GM23338 (cell line): ENCODE measurements around the gene AFTPH. TPM values are rescaled to one million over a fixed set of nuclear protein-coding genes. Genes with fewer than 3 reads are reported as not detected.

Source experiments
- ATAC-seq: fragments of 200-7000 bp; cut with Tn5 transposase; 3 replicates; pipeline ENCODE4 v1.9.1; 2020
- DNase-seq: peaks from one replicate; pipeline ENCODE4 v3.0.0-alpha.2; 2015; ENCODE audit warnings: low spot score
- H2AFZ ChIP-seq: fragments of 200-600 bp; sonication (generic); 2 replicates; pipeline ENCODE4 v1.8.0; 2016; ENCODE audit warnings: antibody characterized with exemption, mild to moderate bottlenecking, moderate library complexity
- H3F3A ChIP-seq: fragments of 200-600 bp; sonication (generic); replicated peaks from 2 replicates; pipeline ENCODE4 v1.8.0; 2017; ENCODE audit warnings: antibody characterized with exemption, mixed run types, low read depth
- H3K27ac ChIP-seq: fragments of 200-600 bp; sonication (generic); 2 replicates; pipeline ENCODE4 v1.6.1; 2016; ENCODE audit warnings: low read depth
- H3K27me3 ChIP-seq: fragments of 200-600 bp; sonication (generic); 2 replicates; pipeline ENCODE4 v1.8.0; 2016; ENCODE audit warnings: mild to moderate bottlenecking, mixed run types, moderate library complexity; ENCODE audit not compliant: insufficient read depth
- H3K36me3 ChIP-seq: fragments of 200-600 bp; sonication (generic); 2 replicates; pipeline ENCODE4 v1.8.0; 2016; ENCODE audit warnings: mild to moderate bottlenecking; ENCODE audit not compliant: insufficient read depth
- H3K4me1 ChIP-seq: fragments of 200-600 bp; sonication (generic); 2 replicates; pipeline ENCODE4 v1.8.0; 2016; ENCODE audit warnings: mild to moderate bottlenecking, moderate library complexity; ENCODE audit not compliant: insufficient read depth
- H3K4me2 ChIP-seq: fragments of 200-600 bp; sonication (generic); 2 replicates; pipeline ENCODE4 v1.7.1; 2017; ENCODE audit warnings: mixed run types
- H3K4me3 ChIP-seq: fragments of 200-600 bp; sonication (generic); 2 replicates; pipeline ENCODE4 v1.6.1; 2016; ENCODE audit warnings: mixed run types
- H3K79me2 ChIP-seq: fragments of 200-600 bp; sonication (generic); replicated peaks from 2 replicates; pipeline ENCODE4 v1.8.0; 2017; ENCODE audit warnings: mild to moderate bottlenecking; ENCODE audit not compliant: insufficient read depth
- H3K9me2 ChIP-seq: fragments of 200-600 bp; sonication (generic); 2 replicates; pipeline ENCODE4 v1.8.0; 2017; ENCODE audit not compliant: insufficient read depth
- H4K20me1 ChIP-seq: fragments of 200-600 bp; sonication (generic); replicated peaks from 2 replicates; pipeline ENCODE4 v1.8.0; 2017; ENCODE audit warnings: mild to moderate bottlenecking; ENCODE audit not compliant: insufficient read depth
- H3K27ac Mint-ChIP-seq: 2 replicates; pipeline ENCODE4 v1.8.0; 2020; ENCODE audit warnings: inconsistent platforms, mild to moderate bottlenecking, moderate library complexity, mixed read lengths
- H3K27me3 Mint-ChIP-seq: 3 replicates; pipeline ENCODE4 v1.8.0; 2022; ENCODE audit warnings: low read depth, mild to moderate bottlenecking, moderate library complexity, mixed read lengths, inconsistent platforms; ENCODE audit not compliant: insufficient read depth, poor library complexity
- H3K36me3 Mint-ChIP-seq: 3 replicates; pipeline ENCODE4 v1.8.0; 2021; ENCODE audit warnings: low read depth, mild to moderate bottlenecking, inconsistent platforms, moderate library complexity, mixed read lengths
- H3K4me1 Mint-ChIP-seq: 3 replicates; pipeline ENCODE4 v1.8.0; 2020; ENCODE audit warnings: mild to moderate bottlenecking, inconsistent platforms, mixed read lengths
- H3K4me3 Mint-ChIP-seq: 3 replicates; pipeline ENCODE4 v1.8.0; 2021; ENCODE audit warnings: moderate library complexity, mild to moderate bottlenecking, inconsistent platforms, mixed read lengths
- H3K9me3 Mint-ChIP-seq: 3 replicates; pipeline ENCODE4 v1.8.0; 2020; ENCODE audit warnings: moderate library complexity, mild to moderate bottlenecking, inconsistent platforms, mixed read lengths
- CREB1 ChIP-seq: fragments of 250-450 bp; sonication (Bioruptor Pico); IDR thresholded peaks from 2 replicates; pipeline ENCODE4 v1.5.0; 2020; ENCODE audit warnings: low read depth, mild to moderate bottlenecking, moderate library complexity
- EZH2 ChIP-seq: fragments of 200-600 bp; sonication (generic); IDR thresholded peaks from one replicate; pipeline ENCODE4 v1.8.0; 2017; ENCODE audit warnings: antibody characterized with exemption, mild to moderate bottlenecking, low read depth; ENCODE audit not compliant: unreplicated experiment
- EZH2phosphoT487 ChIP-seq: fragments of 200-600 bp; sonication (generic); IDR thresholded peaks from one replicate; pipeline ENCODE4 v1.8.1; 2018; ENCODE audit warnings: antibody characterized with exemption; ENCODE audit not compliant: unreplicated experiment
- JUNB ChIP-seq: IDR thresholded peaks from one replicate; pipeline ENCODE4 v1.6.1; 2016; ENCODE audit warnings: antibody characterized with exemption; ENCODE audit not compliant: unreplicated experiment
- POLR2AphosphoS5 ChIP-seq: IDR thresholded peaks from 2 replicates; pipeline ENCODE4 v1.6.1; 2016; ENCODE audit warnings: antibody characterized with exemption, low read depth
- ZNF114 ChIP-seq: fragments of 250-450 bp; sonication (Bioruptor Pico); IDR thresholded peaks from 2 replicates; pipeline ENCODE4 v1.5.0; 2020; ENCODE audit warnings: mild to moderate bottlenecking, moderate library complexity
- ZNF331 ChIP-seq: fragments of 250-450 bp; sonication (Bioruptor Pico); IDR thresholded peaks from 2 replicates; pipeline ENCODE4 v1.5.0; 2020; ENCODE audit warnings: low read depth, mild to moderate bottlenecking, moderate library complexity
- polyA plus RNA-seq: library from polyadenylated mRNA; unstranded; fragments of >200 nt; fragmentation: Nextera tagmentation; extraction: Ambion mirVana; gene quantifications from 2 replicates; pipeline ENCODE4 v1.2.1, GENCODE V29; 2016
- total RNA-seq: library from RNA; depleted of rRNA; stranded (reverse); fragments of >200 nt; shearing (Covaris generic); gene quantifications from 2 replicates; pipeline ENCODE4 v1.2.3, GENCODE V29; 2014
- TF ChIP-seq, protein P1 (sequence below), 2 experiments: fragments of 200-600 bp in 1 of 2; sonication (generic) in 1 of 2; conservative IDR thresholded peaks; 2 replicates each; pipeline versions ENCODE4 v1.5.1 to v1.6.1; 2016 to 2017; ENCODE audit warnings: antibody characterized with exemption in 2 of 2, low read depth in 2 of 2, mild to moderate bottlenecking in 2 of 2, moderate library complexity in 1 of 2
- TF ChIP-seq, protein P2 (sequence below): IDR thresholded peaks from one replicate; pipeline ENCODE4 v1.6.1; 2018; ENCODE audit warnings: antibody characterized with exemption; ENCODE audit not compliant: unreplicated experiment
- TF ChIP-seq, protein P3 (sequence below): IDR thresholded peaks from 2 replicates; pipeline ENCODE4 v1.6.1; 2016; ENCODE audit warnings: antibody characterized with exemption
- TF ChIP-seq, protein P4 (sequence below): fragments of 250-450 bp; sonication (Bioruptor Pico); IDR thresholded peaks from 2 replicates; pipeline ENCODE4 v1.5.0; 2020; ENCODE audit warnings: mild to moderate bottlenecking, moderate library complexity

AFTPH gene
- total and polyA plus RNA-seq, 2 experiments from 2014 or later: 14.9 to 20.6 TPM

DNA sequence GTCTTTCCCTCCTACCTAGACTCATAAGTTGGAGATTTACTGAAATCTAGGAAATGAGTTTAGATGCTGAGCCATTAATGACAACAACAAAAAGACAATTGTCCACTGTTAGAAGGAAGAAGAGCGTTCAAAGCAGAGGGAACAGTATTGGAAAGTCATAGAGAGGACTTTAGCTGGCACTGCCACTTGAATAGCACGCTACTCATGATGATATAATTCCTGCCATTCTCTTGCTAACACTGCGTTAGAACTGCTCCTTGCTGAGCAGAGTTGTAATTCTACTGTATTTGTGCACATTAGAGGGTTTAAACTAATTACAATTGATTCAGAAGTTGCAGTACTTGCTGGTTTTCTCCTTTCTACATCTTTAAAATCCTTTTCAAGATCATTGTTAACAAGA lies 9.0 kb upstream of the AFTPH start:
- Histone ChIP-seq H3K27me3 (no peaks in the 10 kb centered on the region), H3K9me2 (no peaks in the 10 kb centered on the region), H3K4me1 (no peaks in the 10 kb centered on the region), H3K36me3 (no peaks in the 10 kb centered on the region), H3F3A (no peaks in the 10 kb centered on the region), H4K20me1 (no peaks in the 10 kb centered on the region), H3K79me2 (no peaks in the 10 kb centered on the region), H3K4me2 (no peak overlapping the region), H3K27ac (no peak overlapping the region), H2AFZ (no peak overlapping the region), H3K4me3 (no peak overlapping the region)
- Mint-ChIP-seq H3K4me3 (no peak overlapping the region), H3K27ac (no peak overlapping the region), H3K9me3 (peaks cover 12% of the 10 kb centered on the region), H3K36me3 (peaks cover 9% of the 10 kb centered on the region; the same call in 2 of the 3 replicates), H3K4me1 (no peaks in the 10 kb centered on the region), H3K27me3 (no peaks in the 10 kb centered on the region)
- TF ChIP-seq JUNB (no peak), POLR2AphosphoS5 (no peak), ZNF114 (CRISPR knock-in tag) (no peak), ZNF331 (CRISPR knock-in tag) (no peak), EZH2phosphoT487 (no peak), CREB1 (CRISPR knock-in tag) (no peak), EZH2 (no peak)
- TF ChIP-seq, protein P1, sequence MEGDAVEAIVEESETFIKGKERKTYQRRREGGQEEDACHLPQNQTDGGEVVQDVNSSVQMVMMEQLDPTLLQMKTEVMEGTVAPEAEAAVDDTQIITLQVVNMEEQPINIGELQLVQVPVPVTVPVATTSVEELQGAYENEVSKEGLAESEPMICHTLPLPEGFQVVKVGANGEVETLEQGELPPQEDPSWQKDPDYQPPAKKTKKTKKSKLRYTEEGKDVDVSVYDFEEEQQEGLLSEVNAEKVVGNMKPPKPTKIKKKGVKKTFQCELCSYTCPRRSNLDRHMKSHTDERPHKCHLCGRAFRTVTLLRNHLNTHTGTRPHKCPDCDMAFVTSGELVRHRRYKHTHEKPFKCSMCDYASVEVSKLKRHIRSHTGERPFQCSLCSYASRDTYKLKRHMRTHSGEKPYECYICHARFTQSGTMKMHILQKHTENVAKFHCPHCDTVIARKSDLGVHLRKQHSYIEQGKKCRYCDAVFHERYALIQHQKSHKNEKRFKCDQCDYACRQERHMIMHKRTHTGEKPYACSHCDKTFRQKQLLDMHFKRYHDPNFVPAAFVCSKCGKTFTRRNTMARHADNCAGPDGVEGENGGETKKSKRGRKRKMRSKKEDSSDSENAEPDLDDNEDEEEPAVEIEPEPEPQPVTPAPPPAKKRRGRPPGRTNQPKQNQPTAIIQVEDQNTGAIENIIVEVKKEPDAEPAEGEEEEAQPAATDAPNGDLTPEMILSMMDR (conservative IDR thresholded peaks at IDR 0.05; ENCODE audit: low read depth in 2 of 2): no peak
- TF ChIP-seq, protein P2, sequence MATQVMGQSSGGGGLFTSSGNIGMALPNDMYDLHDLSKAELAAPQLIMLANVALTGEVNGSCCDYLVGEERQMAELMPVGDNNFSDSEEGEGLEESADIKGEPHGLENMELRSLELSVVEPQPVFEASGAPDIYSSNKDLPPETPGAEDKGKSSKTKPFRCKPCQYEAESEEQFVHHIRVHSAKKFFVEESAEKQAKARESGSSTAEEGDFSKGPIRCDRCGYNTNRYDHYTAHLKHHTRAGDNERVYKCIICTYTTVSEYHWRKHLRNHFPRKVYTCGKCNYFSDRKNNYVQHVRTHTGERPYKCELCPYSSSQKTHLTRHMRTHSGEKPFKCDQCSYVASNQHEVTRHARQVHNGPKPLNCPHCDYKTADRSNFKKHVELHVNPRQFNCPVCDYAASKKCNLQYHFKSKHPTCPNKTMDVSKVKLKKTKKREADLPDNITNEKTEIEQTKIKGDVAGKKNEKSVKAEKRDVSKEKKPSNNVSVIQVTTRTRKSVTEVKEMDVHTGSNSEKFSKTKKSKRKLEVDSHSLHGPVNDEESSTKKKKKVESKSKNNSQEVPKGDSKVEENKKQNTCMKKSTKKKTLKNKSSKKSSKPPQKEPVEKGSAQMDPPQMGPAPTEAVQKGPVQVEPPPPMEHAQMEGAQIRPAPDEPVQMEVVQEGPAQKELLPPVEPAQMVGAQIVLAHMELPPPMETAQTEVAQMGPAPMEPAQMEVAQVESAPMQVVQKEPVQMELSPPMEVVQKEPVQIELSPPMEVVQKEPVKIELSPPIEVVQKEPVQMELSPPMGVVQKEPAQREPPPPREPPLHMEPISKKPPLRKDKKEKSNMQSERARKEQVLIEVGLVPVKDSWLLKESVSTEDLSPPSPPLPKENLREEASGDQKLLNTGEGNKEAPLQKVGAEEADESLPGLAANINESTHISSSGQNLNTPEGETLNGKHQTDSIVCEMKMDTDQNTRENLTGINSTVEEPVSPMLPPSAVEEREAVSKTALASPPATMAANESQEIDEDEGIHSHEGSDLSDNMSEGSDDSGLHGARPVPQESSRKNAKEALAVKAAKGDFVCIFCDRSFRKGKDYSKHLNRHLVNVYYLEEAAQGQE: no peak
- TF ChIP-seq, protein P3, sequence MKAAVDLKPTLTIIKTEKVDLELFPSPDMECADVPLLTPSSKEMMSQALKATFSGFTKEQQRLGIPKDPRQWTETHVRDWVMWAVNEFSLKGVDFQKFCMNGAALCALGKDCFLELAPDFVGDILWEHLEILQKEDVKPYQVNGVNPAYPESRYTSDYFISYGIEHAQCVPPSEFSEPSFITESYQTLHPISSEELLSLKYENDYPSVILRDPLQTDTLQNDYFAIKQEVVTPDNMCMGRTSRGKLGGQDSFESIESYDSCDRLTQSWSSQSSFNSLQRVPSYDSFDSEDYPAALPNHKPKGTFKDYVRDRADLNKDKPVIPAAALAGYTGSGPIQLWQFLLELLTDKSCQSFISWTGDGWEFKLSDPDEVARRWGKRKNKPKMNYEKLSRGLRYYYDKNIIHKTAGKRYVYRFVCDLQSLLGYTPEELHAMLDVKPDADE: no peak
- TF ChIP-seq, protein P4, sequence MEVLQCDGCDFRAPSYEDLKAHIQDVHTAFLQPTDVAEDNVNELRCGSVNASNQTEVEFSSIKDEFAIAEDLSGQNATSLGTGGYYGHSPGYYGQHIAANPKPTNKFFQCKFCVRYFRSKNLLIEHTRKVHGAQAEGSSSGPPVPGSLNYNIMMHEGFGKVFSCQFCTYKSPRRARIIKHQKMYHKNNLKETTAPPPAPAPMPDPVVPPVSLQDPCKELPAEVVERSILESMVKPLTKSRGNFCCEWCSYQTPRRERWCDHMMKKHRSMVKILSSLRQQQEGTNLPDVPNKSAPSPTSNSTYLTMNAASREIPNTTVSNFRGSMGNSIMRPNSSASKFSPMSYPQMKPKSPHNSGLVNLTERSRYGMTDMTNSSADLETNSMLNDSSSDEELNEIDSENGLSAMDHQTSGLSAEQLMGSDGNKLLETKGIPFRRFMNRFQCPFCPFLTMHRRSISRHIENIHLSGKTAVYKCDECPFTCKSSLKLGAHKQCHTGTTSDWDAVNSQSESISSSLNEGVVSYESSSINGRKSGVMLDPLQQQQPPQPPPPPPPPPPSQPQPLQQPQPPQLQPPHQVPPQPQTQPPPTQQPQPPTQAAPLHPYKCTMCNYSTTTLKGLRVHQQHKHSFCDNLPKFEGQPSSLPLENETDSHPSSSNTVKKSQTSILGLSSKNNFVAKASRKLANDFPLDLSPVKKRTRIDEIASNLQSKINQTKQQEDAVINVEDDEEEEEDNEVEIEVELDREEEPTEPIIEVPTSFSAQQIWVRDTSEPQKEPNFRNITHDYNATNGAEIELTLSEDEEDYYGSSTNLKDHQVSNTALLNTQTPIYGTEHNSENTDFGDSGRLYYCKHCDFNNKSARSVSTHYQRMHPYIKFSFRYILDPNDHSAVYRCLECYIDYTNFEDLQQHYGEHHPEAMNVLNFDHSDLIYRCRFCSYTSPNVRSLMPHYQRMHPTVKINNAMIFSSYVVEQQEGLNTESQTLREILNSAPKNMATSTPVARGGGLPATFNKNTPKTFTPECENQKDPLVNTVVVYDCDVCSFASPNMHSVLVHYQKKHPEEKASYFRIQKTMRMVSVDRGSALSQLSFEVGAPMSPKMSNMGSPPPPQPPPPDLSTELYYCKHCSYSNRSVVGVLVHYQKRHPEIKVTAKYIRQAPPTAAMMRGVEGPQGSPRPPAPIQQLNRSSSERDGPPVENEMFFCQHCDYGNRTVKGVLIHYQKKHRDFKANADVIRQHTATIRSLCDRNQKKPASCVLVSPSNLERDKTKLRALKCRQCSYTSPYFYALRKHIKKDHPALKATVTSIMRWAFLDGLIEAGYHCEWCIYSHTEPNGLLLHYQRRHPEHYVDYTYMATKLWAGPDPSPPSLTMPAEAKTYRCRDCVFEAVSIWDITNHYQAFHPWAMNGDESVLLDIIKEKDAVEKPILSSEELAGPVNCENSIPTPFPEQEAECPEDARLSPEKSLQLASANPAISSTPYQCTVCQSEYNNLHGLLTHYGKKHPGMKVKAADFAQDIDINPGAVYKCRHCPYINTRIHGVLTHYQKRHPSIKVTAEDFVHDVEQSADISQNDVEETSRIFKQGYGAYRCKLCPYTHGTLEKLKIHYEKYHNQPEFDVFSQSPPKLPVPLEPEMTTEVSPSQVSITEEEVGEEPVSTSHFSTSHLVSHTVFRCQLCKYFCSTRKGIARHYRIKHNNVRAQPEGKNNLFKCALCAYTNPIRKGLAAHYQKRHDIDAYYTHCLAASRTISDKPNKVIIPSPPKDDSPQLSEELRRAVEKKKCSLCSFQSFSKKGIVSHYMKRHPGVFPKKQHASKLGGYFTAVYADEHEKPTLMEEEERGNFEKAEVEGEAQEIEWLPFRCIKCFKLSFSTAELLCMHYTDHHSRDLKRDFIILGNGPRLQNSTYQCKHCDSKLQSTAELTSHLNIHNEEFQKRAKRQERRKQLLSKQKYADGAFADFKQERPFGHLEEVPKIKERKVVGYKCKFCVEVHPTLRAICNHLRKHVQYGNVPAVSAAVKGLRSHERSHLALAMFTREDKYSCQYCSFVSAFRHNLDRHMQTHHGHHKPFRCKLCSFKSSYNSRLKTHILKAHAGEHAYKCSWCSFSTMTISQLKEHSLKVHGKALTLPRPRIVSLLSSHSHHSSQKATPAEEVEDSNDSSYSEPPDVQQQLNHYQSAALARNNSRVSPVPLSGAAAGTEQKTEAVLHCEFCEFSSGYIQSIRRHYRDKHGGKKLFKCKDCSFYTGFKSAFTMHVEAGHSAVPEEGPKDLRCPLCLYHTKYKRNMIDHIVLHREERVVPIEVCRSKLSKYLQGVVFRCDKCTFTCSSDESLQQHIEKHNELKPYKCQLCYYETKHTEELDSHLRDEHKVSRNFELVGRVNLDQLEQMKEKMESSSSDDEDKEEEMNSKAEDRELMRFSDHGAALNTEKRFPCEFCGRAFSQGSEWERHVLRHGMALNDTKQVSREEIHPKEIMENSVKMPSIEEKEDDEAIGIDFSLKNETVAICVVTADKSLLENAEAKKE (CRISPR knock-in tag): no peak
- ATAC-seq (no peak), DNase-seq (no peak)
